HG03066 (cell line): ENCODE results near the gene CDC25B.

Experiments used
- ATAC-seq: cut with Tn5 transposase; IDR thresholded peaks from one replicate; pipeline ENCODE4 v1.9.1; 2021; ENCODE audit warnings: low read depth; ENCODE audit not compliant: unreplicated experiment

Gene CDC25B

GRCh38 chr20:3802524-3803239 is 6.6 kb downstream of the CDC25B start:
- ATAC-seq = no peak

GRCh38 chr20:3803289-3803688 is 7.2 kb downstream of the CDC25B start:
- ATAC-seq = no peak

- ATAC-seq = no peak
Observed at GRCh38 chr20:3803854-3804253, 7.7 kb downstream of the CDC25B start.

GRCh38 chr20:3804254-3804751 is 8.2 kb downstream of the CDC25B start:
- no peak for ATAC-seq

GRCh38 chr20:3804781-3805180 is 8.7 kb downstream of the CDC25B start:
- ATAC-seq = no peak

- no peak for ATAC-seq
Observed at GRCh38 chr20:3808544-3808943, 12.4 kb downstream of the CDC25B start.

GRCh38 chr20:3811467-3812258 is 15.6 kb downstream of the CDC25B start:
- ATAC-seq = no peak

- ATAC-seq = no peak
Observed at GRCh38 chr20:3812259-3812681, 16.2 kb downstream of the CDC25B start.

GRCh38 chr20:3812975-3813847 is 17.1 kb downstream of the CDC25B start:
- no peak for ATAC-seq

- no peak for ATAC-seq
Observed at GRCh38 chr20:3813848-3814581, 17.9 kb downstream of the CDC25B start.

- no peak for ATAC-seq
Observed at GRCh38 chr20:3814928-3815495, 18.9 kb downstream of the CDC25B start.

- no peak for ATAC-seq
Observed at GRCh38 chr20:3815703-3816315, 19.7 kb downstream of the CDC25B start.

- ATAC-seq = no peak
Observed at GRCh38 chr20:3818155-3819151, 22.3 kb downstream of the CDC25B start.

GRCh38 chr20:3819411-3820047 is 23.4 kb downstream of the CDC25B start:
- no peak for ATAC-seq

- peak; percentile 74 for ATAC-seq
Observed at GRCh38 chr20:3820048-3820900, 24.2 kb downstream of the CDC25B start, which contains the start of gene AP5S1. Gene AP5S1 (plus strand): TSS chr20:3820547. CDS start chr20:3822118, 1,571 bp downstream.

GRCh38 chr20:3820901-3821727 is 25.0 kb downstream of the CDC25B start:
- ATAC-seq = no peak
